NCI-H128 (cell line): ENCODE data around the gene FAM131B.

Source experiments
- DNase-seq: peaks from one replicate; lab custom pipeline; 2025; ENCODE audit not compliant: unreplicated experiment; lab: John Stamatoyannopoulos, UW

FAM131B gene

GRCh38 chr7:143383642-143383957, 21.1 kb upstream of the FAM131B start:
- DNase-seq: no peak

- DNase-seq: no peak
Measured at GRCh38 chr7:143382791-143383641, 20.5 kb upstream of the FAM131B start.

- no peak for DNase-seq
Measured at GRCh38 chr7:143382126-143382790, 19.7 kb upstream of the FAM131B start.

GRCh38 chr7:143381427-143382125, 19.1 kb upstream of the FAM131B start:
- no peak for DNase-seq

GRCh38 chr7:143380646-143381426, 18.3 kb upstream of the FAM131B start, which contains the start of gene ZYX:
Gene ZYX, plus strand, starts transcription at chr7:143381345. Its CDS starts 227 bp downstream, at chr7:143381572.
- no peak for DNase-seq

- no peak for DNase-seq
Measured at GRCh38 chr7:143380260-143380645, 17.7 kb upstream of the FAM131B start.

GRCh38 chr7:143379611-143380259, 17.2 kb upstream of the FAM131B start:
- no peak for DNase-seq

- DNase-seq: no peak
Measured at GRCh38 chr7:143376396-143376795, 13.9 kb upstream of the FAM131B start.

- no peak for DNase-seq
Measured at GRCh38 chr7:143375298-143376034, 13.0 kb upstream of the FAM131B start.

- no peak for DNase-seq
Measured at GRCh38 chr7:143374561-143374960, 12.0 kb upstream of the FAM131B start.

GRCh38 chr7:143373255-143373794, 10.8 kb upstream of the FAM131B start:
- no peak for DNase-seq

- DNase-seq: no peak
Measured at GRCh38 chr7:143372070-143372469, 9.6 kb upstream of the FAM131B start.

GRCh38 chr7:143369678-143370651, 7.5 kb upstream of the FAM131B start:
- no peak for DNase-seq

GRCh38 chr7:143368387-143368786, 5.9 kb upstream of the FAM131B start:
- no peak for DNase-seq

- DNase-seq: no peak
Measured at GRCh38 chr7:143367972-143368371, 5.5 kb upstream of the FAM131B start.

GRCh38 chr7:143363016-143363937, 764 bp upstream of the FAM131B start:
- DNase-seq: no peak

- DNase-seq: no peak
Measured at GRCh38 chr7:143361552-143362130, 872 bp downstream of the FAM131B start.
